Measurements from ENCODE around the gene ARID5B.
"Not testable (repeated sequence)": the region's sequence is repeated elsewhere in the genome, so short reads cannot be mapped to it uniquely, and the experiment has no call there.

Gene ARID5B

GRCh38 chr10:61900829-61901792, at the start of gene ARID5B:
TSS of gene ARID5B (plus strand) at chr10:61901699. CDS start at chr10:61901710, 11 bp downstream.
- peak; percentile 12 for DNase-seq

DNA sequence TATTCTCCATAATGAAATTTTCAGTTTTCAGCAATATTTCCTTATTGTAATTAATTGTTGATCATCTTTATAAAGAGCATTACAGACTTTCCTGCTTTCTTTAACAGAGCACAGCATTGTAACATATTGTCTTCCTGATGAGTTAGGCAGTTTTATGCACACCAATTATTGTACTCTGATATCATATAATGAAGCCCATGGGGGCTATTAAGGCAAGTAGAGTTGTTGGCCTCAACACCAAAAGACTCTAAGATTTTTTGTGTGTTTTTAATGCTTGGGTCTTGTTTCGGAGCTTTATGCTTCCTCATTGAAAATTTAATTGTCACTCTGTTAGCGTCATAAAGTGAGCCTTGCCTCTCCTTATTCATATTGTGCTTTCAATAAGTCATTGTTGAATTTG, 49.2 kb upstream of the ARID5B start:
- DNase-seq, result no peak

GRCh38 chr10:61855771-61856170, 45.7 kb upstream of the ARID5B start:
- DNase-seq, result no peak

DNA sequence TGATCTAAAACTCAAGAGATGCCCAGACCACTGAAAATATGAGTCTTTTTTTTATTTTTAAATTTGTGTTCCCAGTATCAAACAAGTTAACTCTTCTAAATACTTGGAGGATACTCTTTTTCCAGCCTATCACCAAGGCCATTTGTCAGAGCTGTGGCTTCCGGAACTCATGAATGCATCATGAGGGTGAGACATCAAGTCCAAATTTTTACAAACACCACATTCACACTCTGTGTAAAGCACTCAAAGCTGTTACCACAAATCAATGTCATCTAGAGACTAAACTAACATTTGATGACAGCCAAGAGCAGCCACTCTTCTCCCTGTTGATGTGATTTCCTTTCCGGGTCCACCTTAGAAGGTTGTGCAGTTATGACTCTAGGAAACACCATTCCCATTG, 43.8 kb upstream of the ARID5B start:
- DNase-seq, result no peak

DNA sequence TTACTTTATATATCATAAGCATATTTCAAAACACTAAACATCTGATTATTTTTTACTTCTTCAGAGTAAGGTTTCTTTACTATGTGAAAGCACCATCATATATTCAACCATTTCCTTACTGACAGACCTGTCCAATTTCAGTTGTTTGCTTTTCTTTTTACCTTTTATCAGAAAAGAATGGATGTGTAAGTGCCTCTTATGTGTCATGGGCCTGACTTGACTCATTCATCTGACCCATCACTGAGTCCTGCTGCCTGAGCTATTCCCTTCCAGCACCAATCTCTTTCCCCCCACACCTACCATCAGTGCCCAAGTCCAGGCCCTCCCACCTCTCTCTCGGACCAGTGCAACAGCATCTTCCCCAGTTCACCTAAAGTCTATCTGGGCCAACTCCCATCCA, 41.7 kb upstream of the ARID5B start:
- DNase-seq, result no peak

DNA sequence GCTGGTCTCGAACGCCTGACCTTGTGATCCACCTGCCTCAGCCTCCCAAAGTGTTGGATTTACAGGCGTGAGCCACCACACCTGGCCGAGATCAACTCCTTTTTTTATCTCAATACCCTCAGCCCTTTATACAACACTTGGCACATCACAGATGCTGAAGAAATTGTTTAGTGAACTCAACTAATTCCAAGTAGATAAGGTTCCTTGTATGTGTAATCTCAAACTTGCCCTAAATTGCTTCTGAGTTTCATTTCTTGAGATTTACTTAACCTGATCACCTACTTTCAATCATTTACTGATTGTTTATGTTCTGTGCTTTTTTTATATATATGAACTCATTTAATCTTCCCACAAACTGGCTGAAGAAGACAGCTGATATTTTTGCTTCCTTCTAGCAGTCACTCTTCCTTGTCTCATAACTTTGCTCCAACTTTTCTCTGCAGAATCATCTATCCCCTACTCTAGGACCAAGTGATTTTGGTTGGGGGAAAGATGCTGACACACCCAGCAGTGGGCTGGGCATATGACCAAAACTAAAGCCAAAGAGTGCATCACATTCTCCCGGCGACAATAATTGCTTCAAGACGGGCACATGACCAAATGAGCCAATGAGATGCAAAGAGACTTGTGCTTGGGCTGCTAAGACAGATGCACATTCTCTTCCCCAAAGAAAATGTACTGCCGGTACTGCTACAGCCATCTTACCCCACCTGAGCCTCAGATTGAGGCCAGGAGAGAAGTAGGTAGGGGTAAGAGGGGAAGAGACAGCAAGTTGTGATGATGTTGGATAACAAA, 40.3 kb upstream of the ARID5B start:
- no peak for DNase-seq

GRCh38 chr10:61863981-61864380, 37.5 kb upstream of the ARID5B start:
- DNase-seq, result no peak

DNA sequence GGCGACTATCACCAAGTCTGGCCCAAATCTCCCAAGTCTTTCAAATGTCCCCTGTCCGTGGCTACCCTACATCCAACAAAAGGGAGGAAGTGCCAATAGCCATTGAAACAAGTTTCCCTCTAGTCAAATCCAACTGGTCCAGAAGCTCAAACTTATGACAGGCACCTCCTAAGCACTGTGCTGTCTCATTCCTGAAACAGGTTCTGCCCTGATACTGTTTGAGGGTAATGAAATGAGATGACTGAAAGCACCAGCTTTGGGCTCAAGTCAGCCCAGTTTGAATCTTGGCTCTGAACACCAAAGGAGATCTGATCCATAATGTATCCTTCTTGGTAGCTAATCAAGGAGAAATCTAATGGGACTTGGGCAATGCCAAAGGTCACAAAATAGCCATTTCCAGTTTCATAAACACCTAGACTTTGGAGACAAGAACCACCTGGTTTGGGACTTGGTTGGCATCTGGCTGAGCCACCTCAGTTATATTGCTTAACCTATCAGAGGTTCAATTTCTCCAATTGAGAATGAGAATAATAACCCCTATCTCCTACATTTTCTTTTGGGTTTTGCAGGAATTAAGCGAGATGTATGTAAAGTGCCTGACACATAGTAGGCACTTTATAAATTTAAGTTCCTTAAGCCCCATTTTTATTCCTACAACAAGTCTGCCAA, 34.7 kb upstream of the ARID5B start:
- no peak for DNase-seq

GRCh38 chr10:61867374-61867773, 34.1 kb upstream of the ARID5B start:
- not testable (repeated sequence) for DNase-seq

GRCh38 chr10:61867817-61868216, 33.7 kb upstream of the ARID5B start:
- DNase-seq, result not testable (repeated sequence)

DNA sequence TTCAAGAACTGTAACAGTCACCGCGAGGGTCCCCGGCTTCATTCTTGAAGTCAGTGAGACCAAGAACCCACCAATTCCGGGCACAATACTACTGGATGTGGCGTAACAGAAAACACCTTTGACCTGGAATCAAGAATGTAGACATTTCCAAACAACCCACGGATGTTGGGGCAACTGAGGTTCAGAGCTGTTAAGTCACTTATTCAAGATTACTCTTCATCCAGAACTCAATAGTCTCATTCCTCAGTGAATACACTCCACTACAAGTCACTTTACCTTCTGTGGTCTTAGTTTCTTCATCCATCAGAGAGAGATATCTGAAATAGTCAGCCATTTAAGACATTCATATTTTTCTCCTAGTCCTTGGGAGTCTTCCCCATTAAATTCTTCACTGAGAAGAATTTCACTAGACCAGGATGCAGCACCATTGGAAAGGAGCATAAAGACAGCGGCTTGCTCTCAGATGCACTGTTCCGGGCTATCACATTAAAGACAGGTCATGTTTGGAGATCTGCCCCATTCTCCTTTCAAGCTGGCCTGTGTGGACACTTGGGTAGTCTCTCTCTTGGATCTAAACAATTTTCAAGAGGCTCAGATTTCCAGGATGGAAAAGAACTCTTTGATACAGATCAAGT, 32.3 kb upstream of the ARID5B start:
- no peak for DNase-seq

DNA sequence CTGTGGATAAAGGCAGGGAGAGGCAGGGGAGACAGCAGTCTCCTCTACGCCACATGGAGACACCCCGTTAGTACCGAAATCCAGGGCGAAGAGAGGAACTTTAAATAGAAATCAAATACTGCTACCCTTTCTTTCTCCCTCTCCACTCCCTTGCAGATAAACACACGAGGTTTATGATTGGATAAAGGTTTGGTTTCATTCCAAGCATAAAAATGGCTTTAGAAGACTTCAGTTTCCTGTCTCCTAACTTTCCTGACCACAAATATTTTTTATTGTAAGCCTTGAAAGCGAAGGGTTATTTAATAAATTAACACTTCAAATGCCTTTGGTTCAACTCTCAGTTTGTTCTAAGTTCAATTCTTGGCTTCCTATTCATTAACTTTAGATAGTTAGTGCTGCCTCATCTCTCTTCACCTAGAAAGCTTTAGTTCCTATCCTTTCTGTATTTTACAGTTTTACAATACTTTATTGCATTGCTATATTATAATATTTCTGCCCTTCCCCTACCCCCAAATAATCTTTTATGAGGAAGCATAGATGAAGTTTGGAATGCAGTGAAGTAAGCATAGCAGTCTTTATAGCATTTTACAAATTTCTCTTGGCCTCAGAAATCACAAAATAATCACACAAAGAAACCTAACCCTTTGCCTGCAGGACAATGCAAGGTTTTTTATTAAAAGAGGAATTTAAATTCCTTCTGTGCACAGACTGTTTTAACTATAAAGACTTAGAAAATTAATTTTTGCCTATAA, 31.5 kb upstream of the ARID5B start:
- DNase-seq, result no peak

DNA sequence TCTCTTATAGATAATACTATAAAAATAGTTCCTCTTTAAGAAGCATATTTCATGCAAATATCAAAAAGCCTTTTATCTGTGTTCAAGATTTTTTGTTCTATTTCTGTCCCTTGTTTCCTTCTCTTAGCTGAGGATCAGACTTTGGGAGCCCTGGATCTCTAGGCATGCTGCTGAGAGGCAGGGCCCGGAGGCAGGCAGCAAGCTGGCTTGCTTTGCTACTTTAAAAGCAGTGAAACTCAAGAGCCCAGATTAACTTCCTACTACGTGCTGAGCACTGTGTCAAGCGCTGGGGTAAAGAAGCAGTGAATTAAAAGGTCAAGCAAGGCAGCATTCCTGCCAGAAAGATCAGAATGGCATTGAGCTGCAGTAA, 31.0 kb upstream of the ARID5B start:
- DNase-seq, result no peak

DNA sequence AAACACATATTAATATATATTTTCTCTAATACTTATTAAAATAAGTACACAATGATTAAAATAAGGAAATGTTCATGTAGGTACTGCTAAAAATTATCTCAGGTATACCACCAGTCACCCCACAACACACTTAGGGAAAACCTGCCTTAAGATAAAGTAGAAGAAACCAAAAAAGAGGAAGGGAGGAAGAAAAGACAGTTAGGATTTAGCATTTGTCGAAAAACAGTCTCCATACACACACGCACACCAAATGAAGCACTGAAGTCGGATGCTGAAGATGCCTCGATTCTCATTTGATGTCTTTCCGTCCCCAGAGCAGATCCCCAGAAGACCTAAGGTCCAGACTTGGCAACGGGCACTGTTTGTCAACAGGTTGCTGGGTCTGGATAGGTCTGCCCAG, 30.0 kb upstream of the ARID5B start:
- DNase-seq, result no peak

- no peak for DNase-seq
Measured at GRCh38 chr10:61877887-61878739, 23.4 kb upstream of the ARID5B start.

DNA sequence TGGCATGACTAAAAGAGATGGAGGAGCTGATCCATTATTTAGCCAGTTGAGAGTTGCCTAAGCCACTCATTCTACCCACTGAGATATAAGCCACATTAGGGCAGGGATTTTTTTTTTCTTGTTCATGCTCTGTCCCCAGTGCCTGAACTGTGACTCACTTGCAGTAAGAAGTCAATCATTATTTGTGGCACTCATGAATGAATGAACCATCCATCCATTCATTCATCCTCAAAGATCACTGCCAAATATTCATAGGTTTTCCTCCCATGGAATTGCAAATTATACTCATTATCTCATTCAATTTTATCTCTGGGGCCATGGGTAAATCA, 22.8 kb upstream of the ARID5B start:
- DNase-seq, result no peak

DNA sequence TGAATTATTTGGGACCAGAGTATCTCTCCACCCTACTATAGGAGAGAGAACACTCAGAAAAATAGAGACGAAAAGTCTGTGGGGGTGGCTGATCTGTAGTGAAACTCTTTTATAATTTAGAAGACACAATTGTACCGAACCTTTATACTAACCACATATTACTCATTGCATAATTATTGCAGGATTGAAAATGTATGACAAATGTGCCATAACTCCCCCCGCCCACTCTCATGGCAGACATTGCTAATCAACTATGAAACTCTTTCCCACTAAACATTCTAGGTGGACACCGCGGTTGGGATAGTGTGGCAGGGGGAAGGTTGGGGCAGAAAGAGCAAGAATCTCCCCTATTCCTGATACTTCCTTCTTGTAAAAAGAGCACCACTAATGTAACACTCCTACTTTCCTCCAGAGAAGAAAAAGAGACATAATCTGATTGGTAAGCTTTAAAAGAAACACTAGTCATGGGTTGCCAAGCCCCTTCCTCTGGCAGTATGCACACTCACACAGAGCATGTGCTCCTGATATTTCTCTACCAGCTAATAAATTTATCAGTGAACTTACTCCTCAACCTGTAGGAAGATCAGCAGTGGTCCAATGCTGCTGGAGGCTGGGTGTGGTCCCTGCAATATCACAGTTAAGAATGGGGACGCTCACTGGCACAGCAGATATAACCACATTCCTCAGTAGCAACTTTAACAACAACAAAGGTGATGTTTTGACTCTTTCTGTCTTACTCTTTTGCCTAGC, 18.7 kb upstream of the ARID5B start:
- no peak for DNase-seq

DNA sequence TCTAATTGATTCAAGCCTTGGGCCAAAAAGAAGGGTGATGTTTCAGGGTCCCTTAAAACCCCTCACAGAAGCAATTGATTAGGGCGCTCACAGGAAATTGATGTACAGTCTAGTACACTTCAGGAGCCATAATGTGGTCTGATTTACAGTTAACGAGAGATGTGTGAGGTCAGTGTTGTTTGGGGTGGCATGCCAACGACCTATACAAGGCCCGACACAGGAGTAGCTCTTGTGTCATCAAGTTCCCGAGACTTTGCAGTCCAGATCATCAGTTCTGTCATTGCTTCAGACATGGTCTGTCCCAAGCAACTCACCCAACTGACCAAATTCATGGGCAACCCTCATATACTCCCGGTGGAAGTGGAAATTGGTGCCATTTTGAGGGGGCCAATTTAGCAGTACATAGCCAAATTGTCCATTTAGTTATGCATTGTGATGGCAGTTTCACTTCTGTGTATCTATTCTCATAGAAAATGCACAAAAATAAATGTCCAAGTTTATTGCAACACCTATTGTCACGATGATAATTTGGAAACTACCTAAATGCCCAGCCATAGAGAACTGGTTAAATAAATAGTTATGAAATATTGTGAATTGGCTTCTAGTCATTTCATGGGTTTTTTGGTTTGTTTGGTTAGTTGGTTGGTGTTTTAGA, 18.0 kb upstream of the ARID5B start:
- no peak for DNase-seq

- no peak for DNase-seq
Measured at GRCh38 chr10:61887772-61888171, 13.7 kb upstream of the ARID5B start.

GRCh38 chr10:61888744-61889143, 12.8 kb upstream of the ARID5B start:
- DNase-seq, result no peak
